ENCODE measurements around the gene MAGI1. TPM values are rescaled to one million over a fixed set of nuclear protein-coding genes. Genes with fewer than 3 reads are reported as not detected.
A peak's percentile ranks its signal among the peaks of the same experiment; 100 is the strongest.

MAGI1 gene
- total and polyA plus RNA-seq, 7 donors: 10.2 to 54.0 (median 29.8) TPM

- no peaks in the 10 kb centered on the region for H3K9me3 ChIP-seq
- TF ChIP-seq EP300 (IDR thresholded peaks at IDR 0.05) (no peak), CTCF (IDR thresholded peaks at IDR 0.05) (no peak), POLR2A (IDR thresholded peaks at IDR 0.05) (no peak), POLR2AphosphoS5 (IDR thresholded peaks at IDR 0.05) (no peak)
- intact Hi-C loops (cut with DNase I): no loop called here
- peaks cover 0 to 24% (median 19%) of the 10 kb centered on the region in 4 donors for H3K4me1 ChIP-seq
- 18 to 62% methylated on average over 8 of the region's 8 CpGs for WGBS, 2 donors
- no peaks in the 10 kb centered on the region for H3K27me3 ChIP-seq
- no peak for DNase-seq
- peak overlapping the region in 1 of 4 donors; percentile 57 for H3K27ac ChIP-seq
- no peaks in the 10 kb centered on the region for H3K36me3 ChIP-seq
- peak overlapping the region in 1 of 4 donors; percentile 7 for H3K4me3 ChIP-seq
Measured at GRCh38 chr3:65902304-65902793, 136.4 kb downstream of the MAGI1 start.

- DNase-seq: no peak
- Histone ChIP-seq H3K27me3 (no peaks in the 10 kb centered on the region), H3K4me1 (peaks cover 0 to 24% (median 19%) of the 10 kb centered on the region in 4 donors), H3K9me3 (no peaks in the 10 kb centered on the region), H3K4me3 (peak overlapping the region in 3 of 4 donors; percentile 1 to 18 (median 5)), H3K27ac (peak overlapping the region in 3 of 4 donors; percentile 4 to 57 (median 43)), H3K36me3 (no peaks in the 10 kb centered on the region)
- 76 to 89% methylated on average over 7 of the region's 7 CpGs for WGBS, 2 donors
- intact Hi-C loops (cut with DNase I): no loop called here
- TF ChIP-seq POLR2AphosphoS5 (IDR thresholded peaks at IDR 0.05) (no peak), EP300 (IDR thresholded peaks at IDR 0.05) (no peak), POLR2A (IDR thresholded peaks at IDR 0.05) (no peak), CTCF (IDR thresholded peaks at IDR 0.05) (no peak)
Measured at GRCh38 chr3:65901226-65901625, 137.5 kb downstream of the MAGI1 start.

- TF ChIP-seq POLR2A (IDR thresholded peaks at IDR 0.05) (no peak), POLR2AphosphoS5 (IDR thresholded peaks at IDR 0.05) (no peak), CTCF (IDR thresholded peaks at IDR 0.05) (no peak), EP300 (IDR thresholded peaks at IDR 0.05) (no peak)
- intact Hi-C loops (cut with DNase I): loop anchor here (10.0 kb wide), 1 partner anchor 136 kb away; the partner anchor contains the start of gene MAGI1
- Histone ChIP-seq H3K9me3 (no peaks in the 10 kb centered on the region), H3K4me1 (peaks cover 0 to 27% (median 22%) of the 10 kb centered on the region in 4 donors), H3K27me3 (no peaks in the 10 kb centered on the region), H3K4me3 (no peak overlapping the region), H3K27ac (no peak overlapping the region), H3K36me3 (no peaks in the 10 kb centered on the region)
- WGBS, 2 donors: 95 to 96% methylated on average over 1 of the region's 1 CpG
- no peak for DNase-seq
Measured at GRCh38 chr3:65899226-65899625, 139.5 kb downstream of the MAGI1 start.

GRCh38 chr3:65897766-65898165 is 141.0 kb downstream of the MAGI1 start:
- Histone ChIP-seq H3K27me3 (no peaks in the 10 kb centered on the region), H3K27ac (no peak overlapping the region), H3K4me3 (no peak overlapping the region), H3K4me1 (peaks cover 0 to 27% (median 21%) of the 10 kb centered on the region in 4 donors), H3K9me3 (no peaks in the 10 kb centered on the region), H3K36me3 (no peaks in the 10 kb centered on the region)
- no peak for DNase-seq
- intact Hi-C loops (cut with DNase I): loop anchor here (10.0 kb wide), 1 partner anchor 137 kb away; the partner anchor contains the start of gene MAGI1
- TF ChIP-seq POLR2A (IDR thresholded peaks at IDR 0.05) (no peak), CTCF (IDR thresholded peaks at IDR 0.05) (no peak)
- 58 to 89% methylated on average over 3 of the region's 3 CpGs for WGBS, 2 donors

- 78 to 86% methylated on average over 6 of the region's 6 CpGs for WGBS, 2 donors
- intact Hi-C loops (cut with DNase I): loop anchor here (10.0 kb wide), 1 partner anchor 138 kb away; the partner anchor contains the start of gene MAGI1
- no peak overlapping the region for H3K27ac ChIP-seq
- no peak for DNase-seq
- no peaks in the 10 kb centered on the region for H3K9me3 ChIP-seq
- no peaks in the 10 kb centered on the region for H3K36me3 ChIP-seq
- H3K4me3 ChIP-seq: no peak overlapping the region
- no peaks in the 10 kb centered on the region for H3K27me3 ChIP-seq
- TF ChIP-seq CTCF (IDR thresholded peaks at IDR 0.05) (no peak), EP300 (IDR thresholded peaks at IDR 0.05) (no peak), POLR2AphosphoS5 (IDR thresholded peaks at IDR 0.05) (no peak), POLR2A (IDR thresholded peaks at IDR 0.05) (no peak)
- peaks cover 0 to 15% (median 8%) of the 10 kb centered on the region in 4 donors for H3K4me1 ChIP-seq
Measured at GRCh38 chr3:65896321-65896720, 142.4 kb downstream of the MAGI1 start.
